ENCODE measurements around the gene MRFAP1. TPM values are rescaled to one million over a fixed set of nuclear protein-coding genes. Genes with fewer than 3 reads are reported as not detected.
"Not testable (repeated sequence)": the region's sequence is repeated elsewhere in the genome, so short reads cannot be mapped to it uniquely, and the experiment has no call there.

MRFAP1 gene
- total RNA-seq, 1 donor from 2014 or later = 90.0 TPM

DNA sequence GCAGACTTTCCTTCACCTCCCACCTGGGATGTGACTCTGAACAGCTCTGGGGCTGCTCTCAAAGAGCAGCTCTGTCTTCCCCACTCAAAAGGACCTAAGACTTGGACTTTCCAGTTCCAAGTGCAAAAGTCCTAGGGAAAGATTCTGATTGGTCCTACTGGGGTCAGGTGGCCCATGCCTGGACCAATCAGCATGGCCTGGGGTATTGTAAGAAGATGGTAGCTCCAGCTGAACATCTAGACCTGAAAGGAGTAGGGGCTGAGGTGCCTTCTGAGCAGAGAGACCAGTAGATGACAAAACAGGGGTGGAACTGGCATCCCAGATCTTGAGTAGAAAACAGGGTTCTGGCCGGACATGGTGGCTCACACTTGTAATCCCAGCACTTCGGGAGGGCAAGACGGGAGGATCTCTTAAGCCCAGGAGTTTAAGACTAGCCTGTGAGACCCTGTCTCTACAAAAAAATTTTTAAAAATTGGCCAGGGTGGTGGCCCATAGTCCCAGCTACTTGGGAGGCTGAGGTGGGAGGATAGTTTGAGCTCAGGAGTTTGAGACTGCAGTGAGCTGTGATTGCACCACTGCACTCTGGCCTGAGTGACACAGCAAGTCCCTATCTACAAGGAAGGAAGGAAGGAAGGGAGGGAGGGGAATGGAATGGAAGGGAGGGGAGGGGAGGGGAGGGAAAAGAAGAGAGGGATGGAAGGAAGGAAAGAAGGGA is 27.4 kb upstream of the MRFAP1 start:
- no peak for DNase-seq

DNA sequence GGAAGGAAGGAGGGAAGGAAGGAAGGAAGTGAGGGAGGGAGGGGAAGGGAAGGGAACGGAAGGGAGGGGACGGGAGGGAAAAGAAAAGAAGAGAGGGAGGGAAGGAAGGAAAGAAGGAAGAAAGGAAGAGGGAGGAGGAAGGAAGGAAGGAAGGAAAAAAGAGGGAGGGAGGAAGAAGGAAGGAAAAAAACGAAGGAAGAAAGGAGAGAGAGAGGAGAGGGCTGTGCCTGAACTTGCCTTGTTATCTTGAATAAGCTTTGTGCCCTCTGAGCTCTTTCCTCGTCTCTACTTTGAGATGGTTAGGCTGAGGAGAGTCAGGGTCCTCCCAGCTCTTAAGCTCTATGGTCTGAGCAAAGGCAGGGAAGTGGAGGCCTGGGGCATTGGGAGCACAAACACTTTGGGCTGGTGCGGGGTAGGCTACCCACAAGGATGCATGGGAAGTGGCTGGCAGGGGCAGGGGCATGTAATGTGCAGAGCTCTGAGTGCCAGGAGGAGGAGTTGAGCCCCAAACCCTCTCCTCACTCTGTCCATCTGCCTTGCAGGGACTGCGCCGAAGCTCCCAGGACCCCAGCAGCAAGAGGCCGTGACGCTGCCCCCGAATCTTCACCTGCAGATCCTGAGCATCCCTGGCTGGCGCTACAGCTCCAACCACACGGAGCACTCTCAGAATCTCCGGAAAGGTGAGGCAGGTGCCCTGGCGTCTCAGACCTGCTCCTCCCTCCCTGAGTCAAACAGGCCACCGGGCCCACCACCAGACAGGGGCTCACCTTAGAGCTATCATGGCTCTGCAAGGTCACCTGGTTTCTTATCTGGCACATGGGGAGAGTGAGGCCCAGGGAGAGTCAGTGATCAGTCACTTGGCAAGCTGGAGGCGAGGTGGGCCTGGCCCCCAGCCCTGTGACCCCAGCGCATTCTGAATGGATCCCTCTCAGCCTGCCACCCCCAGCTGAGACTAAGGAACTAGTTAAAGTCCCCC is 26.5 kb upstream of the MRFAP1 start:
- DNase-seq = no peak

DNA sequence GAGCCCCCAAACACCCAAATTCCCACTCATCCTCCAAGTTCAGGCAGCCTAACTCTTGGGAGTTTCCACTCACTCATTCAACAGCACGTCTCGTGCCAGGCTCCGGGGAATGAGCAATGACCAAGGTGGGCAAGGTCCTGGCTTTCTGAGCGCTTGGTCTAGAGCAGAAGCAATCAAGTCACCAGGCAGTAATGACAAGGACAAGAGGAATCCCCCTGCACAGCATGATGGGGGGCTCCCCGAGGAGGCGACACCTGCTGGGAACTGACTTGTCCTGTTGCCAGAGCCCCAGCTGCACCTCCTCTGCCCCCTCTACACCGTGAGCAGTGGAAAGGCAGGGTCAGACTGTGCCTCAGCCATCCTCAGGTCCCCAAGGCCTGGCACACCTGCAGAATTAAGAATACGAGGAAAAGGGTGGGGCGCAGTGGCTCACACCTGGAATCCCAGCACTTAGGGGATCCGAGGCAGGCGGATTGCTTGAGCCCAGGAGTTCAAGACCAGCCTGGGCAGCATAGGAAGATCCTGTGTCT is 25.7 kb upstream of the MRFAP1 start:
- DNase-seq = no peak

DNA sequence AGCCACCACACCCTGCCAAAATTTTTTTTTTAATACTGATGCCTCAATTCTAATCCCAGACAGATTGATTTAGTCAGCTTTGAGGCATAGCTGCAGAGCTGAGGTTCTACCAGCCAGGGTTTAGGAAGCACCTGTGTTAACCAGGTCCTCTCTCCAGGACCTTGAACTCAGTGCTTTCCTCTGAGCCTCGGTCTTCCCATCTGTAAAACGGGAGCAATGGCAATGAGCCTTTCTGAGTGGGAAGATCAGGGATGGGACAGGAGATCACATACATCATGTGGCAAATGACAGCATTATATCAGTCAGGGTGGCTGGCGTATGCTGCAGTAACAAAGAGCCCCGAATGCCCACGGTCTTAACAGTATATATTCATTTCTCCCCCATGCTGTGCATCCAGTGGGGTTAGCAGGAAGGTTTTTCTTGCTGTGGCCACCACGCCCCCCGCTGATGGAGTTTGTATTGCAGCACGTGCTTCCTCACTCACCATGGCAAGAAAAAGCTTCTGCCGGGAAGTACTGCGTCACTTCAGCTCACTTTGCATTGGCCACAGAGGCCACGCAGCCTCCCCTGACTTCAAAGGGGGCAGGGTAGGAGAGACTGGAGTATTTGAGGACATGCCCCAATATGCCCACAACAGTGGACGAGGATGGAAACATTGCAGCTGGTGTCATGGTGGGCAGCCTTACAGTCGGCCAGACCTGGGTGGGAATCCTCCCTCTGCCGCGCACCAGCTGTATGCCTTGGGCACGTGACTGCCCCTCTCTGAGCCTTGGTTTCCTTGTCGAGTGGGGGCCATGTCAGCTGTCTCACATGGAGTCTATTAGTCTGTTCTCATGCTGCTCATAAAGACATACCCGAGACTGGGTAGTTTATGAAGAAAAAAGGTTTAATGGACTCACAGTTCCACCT is 24.1 kb upstream of the MRFAP1 start:
- no peak for DNase-seq

DNA sequence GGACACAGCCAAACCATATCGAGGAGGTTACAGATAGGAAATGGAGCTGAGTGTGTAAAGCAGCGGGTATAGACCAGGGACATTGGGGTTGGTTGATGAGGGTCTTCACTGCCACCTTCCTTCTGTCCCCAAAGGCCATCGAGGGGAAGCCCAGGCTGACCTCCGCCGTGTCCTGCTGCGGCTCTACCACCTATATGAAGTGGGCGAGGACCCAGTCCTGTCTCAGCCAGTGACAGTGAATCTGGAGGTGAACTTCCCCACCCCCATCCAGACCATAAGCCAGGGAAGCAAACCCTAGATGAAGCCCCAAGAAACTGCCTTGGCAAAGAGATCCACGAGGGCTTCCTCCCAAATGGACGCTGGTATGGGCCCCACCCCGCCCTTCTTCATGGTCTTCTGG is 23.2 kb upstream of the MRFAP1 start:
- DNase-seq = no peak

DNA sequence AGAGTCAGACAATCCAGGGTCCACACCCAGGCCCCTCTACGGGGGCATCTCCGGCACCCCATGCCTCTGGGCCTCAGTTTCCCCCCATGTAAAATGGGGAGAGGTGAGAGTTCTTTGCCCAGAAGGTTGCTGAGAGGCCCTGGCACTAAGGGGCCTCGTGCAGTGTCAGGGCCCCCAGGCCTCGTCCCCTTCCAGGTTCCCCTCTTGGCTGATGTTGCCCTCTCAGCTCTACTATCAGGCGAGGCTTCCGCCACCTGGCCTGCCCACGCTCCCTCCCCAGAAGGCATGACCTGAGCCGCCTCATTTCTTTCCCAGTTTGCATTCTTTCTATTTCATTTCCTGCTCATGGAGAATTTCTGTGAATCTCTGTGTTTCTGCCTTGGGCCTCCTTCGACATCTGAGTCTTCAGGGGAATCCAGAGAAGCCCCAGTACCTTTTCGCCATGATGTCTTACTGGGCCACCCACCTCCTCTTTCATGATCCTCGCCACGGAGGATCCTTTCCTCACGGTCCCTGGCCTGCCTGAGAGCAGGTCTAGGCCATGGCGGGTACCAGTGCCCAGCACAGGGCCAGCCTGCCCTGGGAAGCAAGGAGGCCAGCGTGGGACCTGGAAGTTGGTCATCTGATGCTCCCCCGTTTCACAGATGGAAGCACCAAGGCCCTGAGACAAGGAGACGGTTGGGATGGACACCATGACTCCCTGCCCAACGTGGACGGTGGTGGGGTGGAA is 21.9 kb upstream of the MRFAP1 start:
- DNase-seq = no peak

DNA sequence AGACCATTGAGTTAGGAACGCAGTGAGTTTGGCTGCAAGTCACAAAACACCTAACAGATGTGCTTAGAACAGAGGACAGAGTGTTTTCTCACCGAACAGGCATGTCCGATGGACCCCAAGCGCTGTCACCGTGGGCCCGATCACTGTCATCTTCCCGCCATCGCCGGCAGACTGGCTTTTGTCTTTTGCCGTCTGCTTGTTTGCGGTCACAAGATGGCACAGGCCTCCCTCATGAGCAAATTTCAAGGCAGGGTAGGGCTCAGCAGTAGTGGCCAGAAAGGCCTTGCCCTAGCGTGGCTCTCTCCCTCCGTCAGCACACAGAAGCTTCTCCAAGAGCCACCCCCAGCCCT is 21.4 kb upstream of the MRFAP1 start:
- DNase-seq = no peak

DNA sequence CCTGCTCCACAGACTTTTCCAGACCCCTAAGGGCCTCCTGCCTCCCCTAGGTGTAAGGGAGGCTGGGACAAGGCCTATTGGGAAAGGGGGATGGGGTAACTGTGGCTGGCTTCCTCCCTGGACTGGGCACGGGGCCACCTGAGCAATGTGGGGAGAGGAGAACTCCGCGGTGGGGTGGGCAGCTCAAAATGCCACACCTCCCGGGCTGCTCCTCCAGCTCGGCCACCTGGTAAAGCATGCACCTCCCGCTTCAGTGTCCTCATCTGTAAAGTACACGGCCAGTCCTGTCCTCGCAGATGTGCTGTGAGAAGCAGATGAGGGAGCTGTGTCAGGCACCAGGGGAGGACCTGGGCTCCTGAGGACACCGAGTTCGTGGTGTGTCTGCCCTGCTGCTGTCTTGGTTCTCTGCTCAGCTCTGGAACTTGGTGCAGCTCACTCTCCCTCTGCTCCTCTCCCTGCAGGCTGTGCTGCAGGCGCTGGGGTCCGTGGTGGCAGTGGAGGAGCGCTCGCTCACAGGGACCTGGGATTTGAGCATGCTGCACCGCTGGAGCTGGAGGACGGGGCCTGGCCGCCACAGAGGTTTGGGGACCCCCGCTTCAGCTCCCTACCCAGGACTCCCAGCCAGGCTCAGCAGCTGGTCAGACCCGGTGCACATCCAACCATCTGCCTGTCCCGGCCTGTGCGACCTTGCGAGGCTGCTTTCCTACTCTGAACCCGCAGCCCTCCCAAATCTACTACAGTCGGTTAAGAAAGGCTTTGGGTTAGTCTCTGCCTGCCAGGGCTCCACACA is 20.8 kb upstream of the MRFAP1 start:
- no peak for DNase-seq

DNA sequence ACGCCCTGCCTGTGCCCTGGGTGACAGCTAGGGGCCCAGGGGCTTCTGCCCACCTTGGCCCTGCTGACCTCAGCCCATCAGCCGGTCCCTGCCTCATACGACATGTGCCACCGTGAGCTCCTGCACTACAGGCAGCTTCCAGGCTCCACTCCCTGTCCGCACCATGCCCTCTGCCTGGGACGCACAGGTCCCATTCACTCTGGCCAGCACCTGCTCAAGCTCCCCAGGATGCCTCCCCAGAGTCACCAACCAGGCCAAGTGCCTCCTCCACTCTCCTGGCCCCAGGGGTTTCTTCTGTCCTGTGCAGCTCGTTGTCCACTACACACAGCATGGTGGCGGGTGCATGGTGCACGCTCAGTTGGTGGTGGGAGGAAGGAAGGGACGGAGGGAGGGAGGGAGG is 20.2 kb upstream of the MRFAP1 start:
- no peak for DNase-seq

DNA sequence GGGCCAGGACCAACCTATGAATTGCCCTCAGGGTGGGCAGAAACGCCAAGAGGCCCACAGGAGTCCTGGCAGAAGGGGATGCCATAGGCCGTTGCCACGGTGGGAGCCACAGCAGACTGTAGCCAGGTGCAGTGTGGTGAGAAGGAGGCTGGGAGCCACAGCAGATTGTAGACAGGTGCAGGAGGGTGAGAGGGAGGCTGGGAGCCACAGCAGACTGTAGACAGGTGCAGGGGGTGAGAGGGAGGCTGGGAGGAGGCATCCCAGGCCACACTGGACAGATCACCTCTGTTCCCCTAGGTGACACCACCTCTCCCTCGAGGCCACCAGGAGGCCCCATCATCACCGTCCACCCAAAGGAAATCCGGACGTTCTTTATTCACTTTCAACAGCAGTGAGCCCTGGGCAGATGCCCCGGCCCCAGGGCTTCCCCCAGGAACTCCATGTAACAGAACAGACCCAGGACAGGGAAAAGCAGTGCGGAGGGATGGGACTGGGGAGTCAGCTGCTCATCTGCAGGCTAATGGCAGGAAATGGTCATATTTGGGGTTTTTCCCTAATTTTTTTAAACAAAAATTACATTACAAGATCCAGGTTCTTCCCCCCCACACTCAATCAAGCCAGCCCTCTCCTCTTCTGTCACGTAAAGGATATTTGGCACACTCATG is 19.5 kb upstream of the MRFAP1 start:
- DNase-seq = no peak

DNA sequence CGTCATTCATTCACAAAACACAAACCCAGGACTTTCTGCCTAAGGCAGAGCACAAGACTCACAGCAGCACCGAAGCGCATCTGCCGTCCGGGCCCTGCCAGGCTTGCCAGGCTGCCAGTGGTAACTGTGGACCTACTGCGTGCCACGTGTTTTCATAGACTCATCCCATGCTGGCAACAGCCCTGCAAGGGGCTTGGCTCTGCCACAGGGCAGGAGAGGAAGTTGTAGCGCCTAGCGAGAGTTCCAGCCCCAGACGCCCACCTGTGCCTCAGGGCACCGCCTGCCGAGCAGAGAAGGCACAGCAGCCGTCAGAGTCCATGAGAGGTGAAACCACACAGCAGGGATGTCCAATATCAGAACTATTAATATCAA is 18.9 kb upstream of the MRFAP1 start:
- DNase-seq = no peak

DNA sequence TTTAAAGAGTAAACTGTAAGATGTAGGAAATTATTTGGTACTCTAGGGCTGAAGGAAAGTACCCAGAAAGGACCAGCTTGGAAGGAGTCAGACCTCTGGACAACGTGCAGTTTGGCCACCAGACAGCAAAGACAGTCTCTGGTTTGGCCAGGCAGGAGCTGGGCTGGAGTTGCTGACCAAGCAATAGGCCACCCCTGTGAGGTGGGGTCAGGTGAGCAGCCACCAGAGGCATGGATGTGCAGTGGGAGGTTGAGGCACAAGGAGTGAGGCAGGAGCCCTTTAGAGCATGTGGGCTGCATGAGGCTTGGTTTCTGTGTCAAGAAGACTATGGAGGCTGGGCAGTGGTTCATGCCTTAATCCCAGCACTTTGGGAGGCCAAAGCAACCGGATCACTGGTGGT is 17.7 kb upstream of the MRFAP1 start:
- DNase-seq = no peak

DNA sequence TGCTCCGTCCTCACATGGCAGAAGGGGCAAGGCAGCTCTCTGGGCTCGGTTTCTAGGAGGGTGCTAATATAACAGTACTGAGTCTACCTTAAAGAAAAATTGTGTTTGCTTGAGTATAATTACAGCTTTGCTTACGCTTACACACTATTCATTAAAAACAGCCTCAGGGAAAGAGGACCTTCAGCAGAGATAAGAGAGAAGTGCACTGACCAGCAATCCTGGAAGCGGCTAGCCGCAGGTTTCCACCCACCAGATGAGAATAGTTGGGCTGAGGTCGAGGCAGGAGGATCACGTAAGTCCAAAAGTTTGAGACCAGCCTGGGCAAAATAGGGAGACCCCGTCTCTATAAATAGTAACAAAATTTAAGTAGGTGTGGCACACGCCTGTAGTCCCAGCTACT is 15.2 kb upstream of the MRFAP1 start:
- no peak for DNase-seq

DNA sequence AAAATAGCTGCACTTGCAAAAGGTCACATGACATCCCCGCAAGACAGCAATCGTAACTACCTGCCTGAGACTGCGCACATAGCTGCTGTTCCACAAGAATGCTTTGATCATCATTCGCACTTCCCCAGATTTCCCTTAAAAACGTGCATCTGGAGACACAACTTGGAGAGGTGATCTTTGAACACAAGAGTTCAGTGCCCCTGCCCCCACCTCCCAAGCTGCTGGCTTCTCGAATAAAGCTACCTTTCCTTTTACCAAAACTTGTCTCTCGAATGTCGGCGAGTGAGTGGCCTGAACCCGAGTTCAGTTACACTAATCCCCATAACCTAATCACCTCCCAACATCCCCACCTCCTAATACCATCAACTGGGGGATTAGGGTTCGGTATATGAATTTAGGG is 14.4 kb upstream of the MRFAP1 start:
- no peak for DNase-seq

DNA sequence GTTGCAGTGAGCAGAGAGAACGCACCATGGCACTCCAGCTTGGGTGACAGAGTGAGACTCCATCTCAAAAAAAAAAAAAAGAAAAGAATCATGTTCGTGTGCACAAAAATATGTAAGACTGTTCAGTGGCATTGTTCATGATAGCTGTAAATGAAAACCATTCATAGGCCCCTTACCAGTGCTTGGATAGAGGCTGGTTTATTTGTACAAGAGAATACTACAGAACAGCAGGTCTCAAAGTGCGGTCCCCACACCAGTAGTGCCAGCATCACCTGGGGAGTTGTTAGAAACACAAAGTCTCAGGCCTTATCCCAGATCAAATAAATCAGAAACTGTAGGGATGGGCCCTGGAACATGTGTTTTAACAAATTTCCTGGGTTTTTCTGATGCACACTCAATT is 12.7 kb upstream of the MRFAP1 start:
- no peak for DNase-seq

DNA sequence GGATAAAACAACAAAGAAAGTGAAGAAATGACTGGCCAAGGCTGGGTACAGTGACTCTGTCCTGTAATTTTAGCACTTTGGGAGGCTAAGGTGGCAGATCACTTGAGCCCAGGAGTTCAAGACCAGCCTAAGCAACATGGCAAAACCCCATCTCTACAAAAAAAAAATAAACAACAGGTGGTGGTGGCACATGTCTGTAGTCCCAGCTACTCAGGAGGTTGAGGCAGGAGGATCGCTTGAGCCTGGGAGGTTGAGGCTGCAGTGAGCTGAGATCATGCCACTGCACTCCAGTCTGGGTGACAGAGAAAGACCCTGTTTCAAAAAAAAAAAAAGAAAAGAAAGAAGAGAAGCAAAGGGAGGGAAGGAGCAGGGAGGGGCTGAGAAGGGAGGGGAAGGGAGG is 12.0 kb upstream of the MRFAP1 start:
- DNase-seq = not testable (repeated sequence)

DNA sequence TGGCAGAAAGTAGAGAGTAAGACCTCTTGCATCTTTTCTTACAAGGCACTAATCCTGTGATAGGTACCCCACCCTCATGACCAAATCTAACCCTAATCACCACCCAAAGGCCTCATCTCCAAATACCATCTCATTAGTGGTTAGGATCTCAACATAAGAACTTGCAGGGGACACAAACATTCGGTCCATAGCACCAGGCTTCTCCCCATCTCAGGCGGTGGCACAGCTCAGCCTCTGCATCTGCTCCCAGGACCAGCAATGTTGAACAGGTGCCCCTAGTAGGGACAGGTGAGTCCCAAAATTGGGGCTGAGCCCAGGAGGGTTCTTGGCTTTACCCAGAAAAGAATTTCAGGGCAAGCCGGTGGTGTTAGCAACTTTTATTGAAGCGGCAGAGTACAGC is 8.4 kb upstream of the MRFAP1 start:
- DNase-seq = no peak

DNA sequence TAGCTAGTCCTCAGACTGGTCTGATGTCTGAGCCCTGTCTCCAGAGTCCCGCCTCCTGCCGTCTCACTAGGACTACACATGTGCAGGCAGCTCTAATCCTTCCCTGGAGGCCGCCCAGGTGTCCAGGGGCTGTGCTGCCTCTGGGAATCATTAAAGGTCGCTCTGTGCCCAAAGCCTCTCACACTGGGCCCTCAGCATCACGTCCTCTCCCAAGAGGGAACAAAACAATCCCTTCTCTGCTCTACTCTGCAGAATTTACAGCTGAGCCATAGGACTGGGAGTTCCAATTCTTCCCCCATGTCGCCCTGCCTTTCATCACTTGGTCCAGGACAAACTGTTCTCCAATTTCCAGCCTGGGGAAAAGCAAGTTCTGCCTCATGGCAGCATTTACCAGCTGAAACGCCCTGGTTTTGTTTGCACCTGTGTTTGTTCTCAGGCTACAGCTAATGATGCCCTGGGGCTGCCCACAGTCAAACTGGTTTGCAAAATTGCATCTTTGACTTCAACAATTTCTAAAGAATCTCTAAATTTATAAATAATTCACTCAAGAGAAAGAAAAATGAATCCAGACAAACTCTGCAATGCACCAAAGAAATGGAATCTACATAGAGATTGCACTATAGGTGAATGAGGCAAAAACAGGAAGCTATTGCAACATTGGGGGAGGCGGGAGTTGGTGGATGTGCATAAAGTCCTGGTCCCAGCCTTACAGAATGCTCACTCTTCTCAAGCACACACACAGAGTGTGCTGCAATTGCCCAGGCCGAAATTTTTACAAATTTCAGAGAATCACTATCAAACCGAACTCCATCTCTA is 7.2 kb upstream of the MRFAP1 start:
- DNase-seq = no peak

DNA sequence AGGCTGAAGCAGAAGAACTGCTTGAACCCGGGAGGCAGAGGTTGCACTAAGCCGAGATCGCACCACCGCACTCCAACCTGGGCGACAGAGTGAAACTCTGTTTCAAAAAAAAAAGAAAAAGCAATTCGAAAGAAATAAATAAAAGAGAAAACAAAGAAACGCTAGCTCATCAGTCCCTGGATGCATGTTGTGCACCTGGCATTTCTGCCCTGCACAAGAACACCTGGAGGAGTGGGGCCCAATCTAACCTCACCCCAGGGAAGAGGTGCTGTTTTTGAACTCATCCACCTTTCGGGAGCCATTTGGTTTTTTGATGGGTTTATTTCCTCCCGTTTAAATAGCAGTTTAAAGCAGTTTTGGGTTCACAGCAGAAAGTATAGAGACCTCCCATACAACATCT is 5.7 kb upstream of the MRFAP1 start:
- DNase-seq = no peak

All from occipital lobe (tissue), 2 donors.